Left lung (tissue), 10 donors: ENCODE data around the gene SYDE1. TPM values are rescaled to one million over a fixed set of nuclear protein-coding genes. Genes with fewer than 3 reads are reported as not detected.

Experiments
- ATAC-seq: fragments of 200-7000 bp; cut with Tn5 transposase; one replicate; pipeline ENCODE4 v1.9.1; 2020; ENCODE audit warnings: moderate library complexity
- DNase-seq, 4 donors: peaks; one replicate each; pipeline ENCODE4 v3.0.0-alpha.2; 2013 to 2020
- H3K27ac ChIP-seq, 2 donors: fragments of 200-600 bp; sonication (generic) in 1 of 2; one replicate each; pipeline versions ENCODE4 v1.5.0 to v1.8.0; 2020 to 2021
- H3K27me3 ChIP-seq, 2 donors: fragments of 200-600 bp; sonication (generic) in 1 of 2; one replicate each; pipeline versions ENCODE4 v1.5.0 to v1.8.0; 2020 to 2021
- H3K36me3 ChIP-seq, 2 donors: fragments of 200-600 bp; sonication (generic) in 1 of 2; one replicate each; pipeline versions ENCODE4 v1.5.0 to v1.8.0; 2020 to 2021
- H3K4me1 ChIP-seq, 2 donors: fragments of 200-600 bp; one replicate each; pipeline ENCODE4 v1.8.0; 2021
- H3K4me3 ChIP-seq, 2 donors: fragments of 200-600 bp; sonication (generic) in 1 of 2; one replicate each; pipeline versions ENCODE4 v1.5.0 to v1.8.0; 2020 to 2021; ENCODE audit warnings: mild to moderate bottlenecking in 1 of 2
- H3K9me3 ChIP-seq, 2 donors: fragments of 200-600 bp; sonication (generic) in 1 of 2; one replicate each; pipeline versions ENCODE4 v1.5.0 to v1.8.0; 2020 to 2021
- CTCF ChIP-seq, 2 donors: fragments of 200-600 bp; sonication (generic) in 1 of 2; IDR thresholded peaks; one replicate each; pipeline versions ENCODE4 v1.5.0 to v1.8.0; 2021; ENCODE audit warnings: antibody characterized with exemption in 2 of 2
- intact Hi-C, 2 donors: fragments of 100-400 bp; cut with DNase I; formaldehyde crosslinking; loops; one replicate each; pipeline versions ENCODE4 v1.11.2 to v1.14.2; 2022
- polyA plus RNA-seq, 6 donors: library from polyadenylated mRNA; unstranded; fragments of 120-200 nt; gene quantifications; one replicate each; pipeline ENCODE4 v1.2.1, GENCODE V29; 2013; ENCODE audit not compliant: insufficient read length in 6 of 6
- total RNA-seq, 2 donors: library from RNA; stranded (reverse); fragmentation: NEBNext Ultra II Directional; extraction: Animal tissue kit (Norgen Biotek cat#: 25700); gene quantifications; one replicate each; pipeline ENCODE4 v1.2.1, GENCODE V29; 2021
- donor health status: DM: no; HTN: yes; CAD: no.
- donor health status: DM: no; HTN: no; CAD: no.

Gene SYDE1
- total and polyA plus RNA-seq, 8 donors: 16.6 to 33.8 (median 22.5) TPM

GRCh38 chr19:15155296-15155695, 48.1 kb downstream of the SYDE1 start:
- H3K36me3 ChIP-seq: no peaks in the 10 kb centered on the region
- intact Hi-C loops: no loop called here
- H3K9me3 ChIP-seq: peaks cover 0 to 11% of the 10 kb centered on the region in 2 donors
- H3K4me1 ChIP-seq: no peaks in the 10 kb centered on the region
- no peak for DNase-seq
- H3K4me3 ChIP-seq: no peak overlapping the region
- no peaks in the 10 kb centered on the region for H3K27me3 ChIP-seq
- no peak for TF ChIP-seq CTCF (IDR thresholded peaks at IDR 0.05)
- H3K27ac ChIP-seq: no peak overlapping the region
- no peak for ATAC-seq

- DNase-seq (no peak), ATAC-seq (no peak)
- Histone ChIP-seq H3K4me1 (no peaks in the 10 kb centered on the region), H3K27me3 (no peaks in the 10 kb centered on the region), H3K27ac (no peak overlapping the region), H3K4me3 (no peak overlapping the region), H3K36me3 (no peaks in the 10 kb centered on the region), H3K9me3 (peaks cover 0 to 11% of the 10 kb centered on the region in 2 donors)
- intact Hi-C loops: no loop called here
- no peak for TF ChIP-seq CTCF (IDR thresholded peaks at IDR 0.05)
Observed at GRCh38 chr19:15156391-15156790, 49.2 kb downstream of the SYDE1 start.

GRCh38 chr19:15159251-15159650, 52.0 kb downstream of the SYDE1 start:
- DNase-seq (no peak), ATAC-seq (no peak)
- Histone ChIP-seq H3K27ac (no peak overlapping the region), H3K4me1 (no peaks in the 10 kb centered on the region), H3K4me3 (no peak overlapping the region), H3K9me3 (peaks cover 0 to 11% of the 10 kb centered on the region in 2 donors), H3K36me3 (no peaks in the 10 kb centered on the region), H3K27me3 (no peaks in the 10 kb centered on the region)
- intact Hi-C loops: no loop called here
- TF ChIP-seq CTCF (IDR thresholded peaks at IDR 0.05): no peak

GRCh38 chr19:15161028-15161984, 54.1 kb downstream of the SYDE1 start:
- Histone ChIP-seq H3K4me1 (no peaks in the 10 kb centered on the region), H3K9me3 (peaks cover 0 to 22% of the 10 kb centered on the region in 2 donors), H3K27ac (no peak overlapping the region), H3K4me3 (no peak overlapping the region), H3K27me3 (no peaks in the 10 kb centered on the region), H3K36me3 (peaks cover 0 to 16% of the 10 kb centered on the region in 2 donors)
- no peak for ATAC-seq
- DNase-seq: no peak
- intact Hi-C loops: no loop called here
- TF ChIP-seq CTCF (IDR thresholded peaks at IDR 0.05): no peak

Other genes with a start within 250 kb of the SYDE1 start
- not detected for gene OR7A17, start 221.3 kb upstream of the SYDE1 start, total RNA-seq
- gene OR7A17, start 221.3 kb upstream of the SYDE1 start, polyA plus RNA-seq: under 1 TPM in 4 of 6 donors, not detected in 2; 0.06 to 0.10 (median 0.07) TPM
- gene OR7C2, start 165.9 kb upstream of the SYDE1 start, total RNA-seq: not detected
- not detected for gene OR7C2, start 165.9 kb upstream of the SYDE1 start, polyA plus RNA-seq
- not detected for gene SLC1A6, start 127.5 kb upstream of the SYDE1 start, total RNA-seq
- gene SLC1A6, start 127.5 kb upstream of the SYDE1 start, polyA plus RNA-seq: under 1 TPM; 0.09 to 0.31 (median 0.17) TPM
- gene CASP14, start 57.9 kb upstream of the SYDE1 start, total RNA-seq: not detected
- gene CASP14, start 57.9 kb upstream of the SYDE1 start, polyA plus RNA-seq: under 1 TPM in 2 of 6 donors, not detected in 4; 0.10 to 0.11 TPM
- not detected for gene OR1I1, start 25.2 kb upstream of the SYDE1 start, total RNA-seq
- gene OR1I1, start 25.2 kb upstream of the SYDE1 start, polyA plus RNA-seq: under 1 TPM; 0.07 to 0.14 (median 0.09) TPM
- gene NOTCH3, start 93.6 kb downstream of the SYDE1 start, total RNA-seq: 10 to 100 TPM; 73.2 to 94.1 TPM
- 100 to 1,000 TPM in 5 of 6 donors, 10 to 100 TPM in 1; 93.5 to 130 (median 117) TPM for gene NOTCH3, start 93.6 kb downstream of the SYDE1 start, polyA plus RNA-seq
- gene EPHX3, start 125.0 kb downstream of the SYDE1 start, total RNA-seq: 1 to 10 TPM; 1.6 to 7.6 TPM
- 1 to 10 TPM; 2.3 to 3.4 (median 2.9) TPM for gene EPHX3, start 125.0 kb downstream of the SYDE1 start, polyA plus RNA-seq
- 10 to 100 TPM; 79.1 to 89.6 TPM for gene BRD4, start 225.1 kb downstream of the SYDE1 start, total RNA-seq
- gene BRD4, start 225.1 kb downstream of the SYDE1 start, polyA plus RNA-seq: 10 to 100 TPM; 51.1 to 63.9 (median 55.8) TPM